Epithelial cell of esophagus (primary cell): Measurements from ENCODE around the gene C9orf50.

Experiments used
- DNase-seq: peaks from one replicate; pipeline ENCODE4 v3.0.0; 2010; ENCODE audit warnings: low read depth
- H3K4me3 ChIP-seq: 2 replicates; pipeline ENCODE4 v1.5.1; 2011; ENCODE audit warnings: mild to moderate bottlenecking, low read length, control low read depth
- CTCF ChIP-seq: IDR thresholded peaks from 2 replicates; pipeline ENCODE4 v1.5.1; 2011; ENCODE audit warnings: low read depth, mild to moderate bottlenecking, low read length, control low read depth, inconsistent platforms; ENCODE audit not compliant: insufficient read depth; ENCODE audit errors: missing control alignments

C9orf50 gene

GRCh38 chr9:129647635-129648034 lies 26.7 kb upstream of the C9orf50 start:
- no peak for TF ChIP-seq CTCF
- no peak overlapping the region for H3K4me3 ChIP-seq
- DNase-seq: no peak

GRCh38 chr9:129646654-129647053 lies 25.8 kb upstream of the C9orf50 start:
- TF ChIP-seq CTCF: no peak
- H3K4me3 ChIP-seq: no peak overlapping the region
- DNase-seq: no peak

- no peak overlapping the region for H3K4me3 ChIP-seq
- DNase-seq: no peak
- TF ChIP-seq CTCF: no peak
Observed at GRCh38 chr9:129646252-129646651, 25.4 kb upstream of the C9orf50 start.

GRCh38 chr9:129644902-129645301 lies 24.0 kb upstream of the C9orf50 start:
- TF ChIP-seq CTCF: no peak
- no peak for DNase-seq
- H3K4me3 ChIP-seq: no peak overlapping the region

- DNase-seq: peak; percentile 59
- no peak for TF ChIP-seq CTCF
- no peak overlapping the region for H3K4me3 ChIP-seq
Observed at GRCh38 chr9:129644365-129644764, 23.5 kb upstream of the C9orf50 start.

GRCh38 chr9:129643706-129644105 lies 22.8 kb upstream of the C9orf50 start:
- no peak for TF ChIP-seq CTCF
- H3K4me3 ChIP-seq: no peak overlapping the region
- DNase-seq: no peak

GRCh38 chr9:129641750-129642585 lies 21.1 kb upstream of the C9orf50 start, which contains the start of gene ASB6:
Gene ASB6 (minus strand): TSS chr9:129642151. CDS start chr9:129641999, 152 bp downstream.
- peak; percentile 56 for TF ChIP-seq CTCF
- DNase-seq: peak; percentile 93
- H3K4me3 ChIP-seq: peak within 1 kb of the TSS; percentile 85
